Daoy (cell line): ENCODE measurements around the gene PPT2. TPM values are rescaled to one million over a fixed set of nuclear protein-coding genes. Genes with fewer than 3 reads are reported as not detected.
"Not testable (repeated sequence)": the region's sequence is repeated elsewhere in the genome, so short reads cannot be mapped to it uniquely, and the experiment has no call there.

Experiments used
- DNase-seq: peaks from one replicate; pipeline ENCODE4 v3.0.0-alpha.2; 2015; ENCODE audit warnings: low read depth
- total RNA-seq: library from RNA; depleted of rRNA; stranded (reverse); fragments of >200 nt; shearing (Covaris generic); gene quantifications from 2 replicates; pipeline ENCODE4 v1.2.3, GENCODE V29; 2014

PPT2 gene
- total RNA-seq, 1 experiment from 2014 or later, result 29.4 TPM

DNA sequence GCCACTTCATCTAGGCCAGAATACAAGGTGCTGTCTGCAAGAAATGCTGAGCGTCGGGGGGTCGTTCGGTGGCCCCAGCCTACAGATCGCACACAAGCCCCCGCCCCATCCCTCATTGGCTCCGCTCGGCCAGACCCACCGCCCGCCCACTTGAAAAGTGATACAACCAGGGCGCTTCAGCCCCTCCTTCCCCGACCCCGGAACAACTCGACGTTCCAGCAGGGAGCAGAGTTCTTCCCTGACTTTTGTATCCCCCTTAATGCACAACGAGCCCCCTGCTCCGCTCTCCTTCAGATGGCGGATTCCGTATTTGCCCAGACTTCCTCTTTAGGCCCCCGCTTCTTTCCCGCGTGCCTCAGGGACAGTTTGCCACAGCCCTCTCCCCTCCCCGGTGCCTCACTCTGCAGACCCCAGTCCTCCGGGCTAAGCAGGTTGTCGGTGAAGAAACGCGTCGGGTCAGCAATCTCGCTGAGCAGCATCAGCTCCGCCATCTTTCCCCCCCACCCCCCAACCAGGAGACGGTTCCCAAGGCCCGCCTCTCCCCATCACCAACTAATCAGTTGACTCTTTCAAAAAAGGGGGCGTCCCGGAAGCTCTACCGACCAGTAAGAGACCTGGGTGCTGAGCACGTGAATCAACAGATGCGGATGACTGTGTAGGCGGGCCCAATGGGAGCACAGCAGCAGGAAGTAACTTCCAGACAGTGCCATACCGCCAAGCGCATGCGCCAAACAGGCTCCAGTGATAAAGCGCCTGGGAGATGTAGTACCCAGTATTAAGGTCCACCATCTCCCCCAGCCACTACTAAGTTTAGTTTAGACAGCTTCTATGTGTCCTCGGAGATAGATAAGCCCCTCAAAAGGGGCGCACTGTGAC, 26.0 kb upstream of the PPT2 start, which contains the start of gene ATF6B:
Gene ATF6B, minus strand, starts transcription at position 530 of the 876 bp plus-strand sequence. Its CDS starts 39 bp downstream, at position 491.
- peak; percentile 100 for DNase-seq

GRCh38 chr6:32128751-32129296, 25.1 kb upstream of the PPT2 start:
- DNase-seq, result no peak

DNA sequence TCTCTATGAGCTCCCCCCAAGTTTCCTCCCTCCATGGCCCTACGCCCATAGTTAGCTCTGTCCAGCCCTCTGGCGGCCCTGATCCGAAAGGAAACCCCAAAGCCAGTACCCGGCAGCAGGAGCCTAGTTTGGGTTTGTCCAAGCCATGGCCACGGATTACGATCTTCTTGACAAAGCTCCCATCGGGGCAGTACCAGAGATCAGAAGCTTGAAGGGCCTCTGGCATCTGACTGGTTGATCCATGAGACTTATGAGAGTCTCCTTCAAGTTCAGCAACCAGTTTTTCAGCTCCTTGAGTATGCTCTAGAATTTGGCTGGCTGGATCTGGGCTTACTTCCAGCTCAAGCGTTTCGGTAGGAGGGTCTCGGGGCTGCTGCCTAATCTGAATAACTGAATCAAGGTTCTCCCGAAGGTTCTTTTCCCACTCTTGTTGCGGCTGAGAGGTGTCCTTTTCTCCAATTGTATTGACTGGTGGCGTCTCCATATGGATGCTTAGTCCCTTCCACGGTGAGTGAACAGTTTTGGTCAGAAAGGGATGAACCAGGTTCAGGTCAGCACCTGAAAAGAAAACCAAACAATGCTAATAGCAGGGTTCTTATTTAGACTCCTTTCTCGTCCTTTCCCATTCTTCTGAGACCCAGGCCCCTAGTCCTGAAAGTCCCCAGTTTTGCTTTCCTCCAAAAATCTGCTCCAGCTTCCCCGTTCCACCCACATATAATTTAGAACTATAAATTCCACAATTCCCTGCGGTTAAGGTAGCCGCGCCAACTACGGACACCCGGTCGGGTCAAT, 24.4 kb upstream of the PPT2 start:
- DNase-seq, result no peak

- no peak for DNase-seq
These were observed 22.4 kb upstream of the PPT2 start for GRCh38 chr6:32131439-32131948.

DNA sequence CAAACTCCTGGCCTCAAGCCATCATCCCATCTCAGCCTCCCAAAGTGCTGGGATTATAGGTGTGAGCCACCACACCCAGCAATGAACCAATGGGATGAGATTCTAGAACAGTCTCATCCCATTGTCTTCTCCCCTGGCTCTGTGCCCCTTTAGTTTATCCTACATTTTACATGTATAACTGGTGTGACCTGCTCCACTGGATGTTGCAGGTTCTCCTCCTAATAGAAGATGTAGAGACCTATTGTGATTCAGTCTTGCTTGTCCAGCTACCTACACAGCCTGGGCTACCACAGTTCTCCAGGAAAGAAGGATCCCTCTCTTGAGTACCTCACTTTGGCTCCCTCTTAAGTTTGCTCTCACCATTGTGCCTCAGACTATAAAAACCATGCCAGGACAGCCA, 21.8 kb upstream of the PPT2 start:
- no peak for DNase-seq

DNA sequence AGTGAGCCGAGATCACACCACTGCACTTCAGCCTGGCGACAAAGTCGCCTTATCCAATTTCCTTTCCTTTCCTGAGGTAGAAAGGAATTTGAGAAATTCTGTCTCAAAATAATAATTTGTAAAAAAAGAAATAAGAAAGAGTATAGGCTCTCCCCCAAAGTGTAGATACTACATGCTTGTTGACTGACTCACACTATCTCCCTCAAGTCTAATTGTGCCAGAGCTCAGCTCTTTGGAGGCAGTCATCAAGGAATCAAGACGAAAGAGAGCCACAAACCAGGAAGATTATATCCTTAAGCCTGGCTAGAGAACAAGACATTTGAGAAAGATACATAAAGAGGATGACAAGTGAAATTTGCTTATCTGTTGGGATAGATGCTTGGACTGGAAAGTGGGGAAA, 20.2 kb upstream of the PPT2 start:
- no peak for DNase-seq

GRCh38 chr6:32137454-32137853, 16.5 kb upstream of the PPT2 start:
- no peak for DNase-seq

DNA sequence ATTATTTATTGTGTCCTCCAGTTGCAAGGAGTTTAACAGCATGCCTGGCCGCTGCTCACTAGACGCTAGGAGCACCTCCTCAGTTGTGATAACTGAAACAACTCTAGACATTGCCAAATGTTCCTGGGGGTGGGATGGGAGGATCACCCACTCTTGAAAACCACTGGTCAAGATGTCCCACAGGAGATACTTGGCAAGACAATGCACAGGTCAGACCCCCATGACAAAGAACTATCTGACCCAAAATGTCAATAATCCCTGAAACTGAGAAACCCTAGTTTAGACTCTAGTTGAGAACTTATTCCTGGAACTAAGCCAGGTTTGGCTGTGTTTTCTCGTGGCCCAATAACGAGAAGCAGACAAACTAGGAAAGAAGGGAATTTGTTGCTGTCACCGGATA, 14.4 kb upstream of the PPT2 start:
- DNase-seq, result no peak

DNA sequence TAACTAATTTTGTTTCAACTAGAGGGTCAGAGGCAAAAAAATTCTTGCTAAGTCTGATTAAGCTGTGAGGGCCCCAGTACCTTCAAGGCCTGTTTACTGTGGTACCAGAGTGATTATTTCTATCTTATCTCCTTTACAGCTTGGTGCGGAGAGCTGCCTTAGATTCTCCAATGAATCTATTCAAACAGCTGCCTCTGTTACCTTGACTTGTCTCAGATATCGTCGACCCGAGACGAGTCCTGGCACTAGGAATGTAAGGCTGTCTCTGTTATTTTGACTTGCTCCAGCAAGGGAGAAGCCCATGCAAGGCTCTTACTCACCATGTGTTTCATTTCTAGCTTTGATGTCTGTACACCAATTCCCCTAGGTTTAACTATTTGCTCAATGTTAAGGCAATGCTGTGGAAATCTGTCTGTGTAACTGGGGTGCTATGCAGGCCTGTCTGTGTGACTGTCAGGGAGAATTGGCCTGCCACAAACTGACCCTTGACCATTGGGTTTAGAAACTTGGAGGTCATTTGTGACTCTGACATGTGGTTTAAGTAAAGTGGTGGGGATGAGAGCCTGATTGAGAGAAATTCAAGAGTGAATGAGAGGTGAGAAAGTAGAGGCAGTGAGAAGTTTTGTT, 13.4 kb upstream of the PPT2 start:
- no peak for DNase-seq

DNA sequence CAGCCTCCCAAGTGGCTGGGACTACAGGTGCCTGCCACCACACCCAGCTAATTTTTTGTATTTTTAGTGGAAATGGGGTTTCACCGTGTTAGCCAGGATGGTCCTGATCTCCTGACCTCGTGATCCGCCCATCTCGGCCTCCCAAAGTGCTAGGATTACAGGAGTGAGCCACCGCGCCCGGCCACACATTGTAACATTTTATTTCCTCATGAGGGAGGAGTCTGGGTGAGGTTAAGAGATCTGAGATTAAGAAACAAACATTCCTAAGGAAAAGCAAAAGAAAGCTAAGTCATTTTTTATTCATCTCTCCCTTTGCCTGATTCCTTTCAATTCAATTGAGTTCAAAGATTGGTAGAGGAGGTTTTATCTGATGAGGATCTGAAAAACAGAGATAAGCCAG, 9.7 kb upstream of the PPT2 start:
- DNase-seq, result not testable (repeated sequence)

DNA sequence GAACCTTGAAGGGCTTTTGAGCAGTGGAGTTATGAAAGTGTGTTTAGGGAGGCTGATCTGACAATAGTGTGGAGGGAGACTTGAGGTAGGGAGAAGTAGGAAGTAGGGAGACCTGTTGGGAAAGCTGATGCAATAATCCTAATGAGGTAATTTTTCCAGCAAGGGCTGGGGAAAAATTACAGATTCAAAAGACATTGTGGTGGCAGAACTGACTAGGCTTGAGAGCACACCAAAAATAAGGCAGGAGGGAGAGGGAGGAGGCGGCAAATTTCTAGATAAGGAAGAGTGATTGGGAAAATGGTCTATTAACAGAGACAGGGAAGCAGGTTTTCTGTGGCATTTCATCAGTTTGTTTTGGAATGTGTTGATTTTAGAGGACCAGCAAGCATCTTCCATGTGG, 7.7 kb upstream of the PPT2 start:
- DNase-seq, result no peak

GRCh38 chr6:32146687-32147086, 7.3 kb upstream of the PPT2 start:
- no peak for DNase-seq

DNA sequence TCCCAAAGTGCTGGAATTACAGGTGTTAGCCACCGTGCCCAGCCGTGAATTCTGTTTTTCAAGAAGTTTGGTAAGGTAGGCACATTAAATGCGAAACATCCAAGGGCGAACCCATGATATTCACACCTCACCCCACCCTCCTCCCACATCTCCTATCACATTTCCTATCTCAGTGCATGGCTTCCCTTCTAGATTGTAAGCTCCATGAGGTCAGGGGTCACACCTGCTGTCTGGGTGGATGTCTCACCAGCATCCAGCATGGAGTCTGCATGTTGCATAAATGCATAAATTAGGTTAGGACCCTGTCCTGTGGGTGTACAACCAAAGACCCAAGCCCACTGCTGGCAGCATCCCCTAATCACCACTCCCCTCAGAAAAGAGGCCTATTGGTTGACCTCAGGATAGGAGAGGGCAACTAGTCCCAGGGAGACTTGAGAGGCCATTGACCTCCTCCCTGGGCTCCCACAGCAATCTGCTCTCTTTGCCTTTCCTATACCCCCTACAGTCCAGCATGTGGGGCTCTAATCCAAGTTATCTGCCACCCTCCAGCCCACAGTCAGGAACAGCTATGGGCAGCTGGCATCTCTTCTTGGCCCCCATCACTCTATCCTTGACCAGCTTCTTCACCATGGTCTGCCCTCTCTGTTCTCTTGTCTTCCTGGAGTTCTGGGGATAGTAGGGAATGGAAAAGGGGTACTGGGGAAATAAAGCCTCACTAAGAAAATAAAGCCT, 6.4 kb upstream of the PPT2 start:
- DNase-seq, result no peak

DNA sequence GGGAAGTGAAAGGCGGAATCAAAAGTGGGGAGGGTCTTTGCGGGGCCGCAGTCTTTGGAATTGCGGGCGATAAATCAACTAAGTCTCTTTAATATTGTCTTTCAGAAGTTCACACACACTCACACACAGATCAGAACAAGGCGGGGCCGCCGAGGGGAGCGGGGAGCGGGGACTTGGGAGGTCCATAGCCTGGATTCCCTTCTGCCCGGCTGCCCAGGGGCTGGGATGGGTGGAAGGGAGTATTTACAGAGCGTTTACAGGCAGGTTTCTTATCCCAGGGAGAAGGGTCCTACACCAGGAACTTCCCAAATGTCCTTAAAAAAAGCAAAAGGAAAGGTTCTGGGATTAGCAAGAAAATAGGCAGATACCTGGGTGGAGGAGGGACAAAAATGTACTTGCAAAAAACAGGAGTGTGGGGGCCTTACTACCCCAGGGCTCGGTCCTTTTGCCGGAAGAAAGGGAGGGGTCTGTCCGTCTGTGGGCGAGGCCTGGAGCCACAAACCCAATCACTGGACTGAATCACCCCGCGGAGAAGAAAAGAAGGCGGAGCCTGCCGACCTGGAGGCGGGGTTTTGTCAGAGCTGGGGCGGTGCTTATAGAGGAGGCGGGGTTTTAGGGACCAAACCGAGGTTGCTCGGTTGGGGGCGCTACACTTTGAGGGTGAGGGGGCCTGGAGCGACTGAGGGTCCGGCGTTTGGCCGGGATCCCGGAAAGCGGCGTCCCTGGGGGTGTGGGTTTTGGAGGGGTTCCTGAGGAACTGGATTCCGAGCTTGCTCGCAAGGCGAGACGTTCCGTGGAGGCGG, 5.5 kb upstream of the PPT2 start:
- DNase-seq, result no peak

- no peak for DNase-seq
These were observed 4.7 kb upstream of the PPT2 start for GRCh38 chr6:32149092-32149755.

DNA sequence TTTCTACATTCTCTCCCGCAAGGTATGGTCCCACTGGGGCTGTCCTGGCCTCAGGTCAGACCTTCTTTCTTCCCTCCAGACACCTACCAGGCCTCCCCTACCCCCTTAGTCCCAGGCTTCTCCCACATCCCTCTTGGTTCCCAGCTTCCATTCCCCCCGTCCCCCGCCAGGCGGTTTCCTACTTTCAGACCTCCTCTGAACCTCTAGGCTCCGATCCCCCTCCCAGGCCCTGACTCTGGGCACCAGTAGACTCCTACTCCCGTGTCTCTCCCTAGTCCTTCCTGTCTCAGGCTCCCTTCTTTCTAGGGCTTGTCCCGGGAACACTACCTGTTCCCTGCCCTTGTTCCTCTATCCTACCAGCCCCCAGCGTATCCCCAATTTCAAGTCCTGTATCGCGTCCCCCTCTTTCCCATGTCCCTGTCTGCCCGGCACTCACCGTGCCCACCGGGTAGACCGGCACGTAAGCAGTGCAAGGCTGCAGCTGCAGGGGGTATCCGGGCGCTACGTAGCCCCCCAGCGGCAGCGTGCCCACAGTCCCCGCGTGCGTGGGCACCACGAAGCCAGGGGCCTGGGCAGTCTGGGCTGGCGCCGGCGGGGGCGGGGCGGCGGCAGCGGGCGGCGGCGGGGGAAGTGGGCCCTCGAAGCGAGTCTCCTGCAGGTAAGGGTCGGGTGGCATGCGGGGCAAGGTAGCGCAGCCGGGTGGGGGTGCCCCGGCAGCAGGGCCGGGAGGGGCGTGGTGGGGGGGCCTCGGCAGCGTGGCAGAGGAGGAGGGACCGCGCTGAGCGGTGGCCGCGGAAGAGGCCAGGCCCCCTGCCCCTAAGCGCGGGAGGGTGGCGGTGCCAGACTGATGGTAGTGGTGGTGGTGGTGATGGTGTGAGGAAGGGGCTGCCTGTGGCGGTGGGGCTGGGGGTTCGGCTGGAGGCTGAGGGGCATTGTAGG, 3.7 kb upstream of the PPT2 start:
- no peak for DNase-seq

DNA sequence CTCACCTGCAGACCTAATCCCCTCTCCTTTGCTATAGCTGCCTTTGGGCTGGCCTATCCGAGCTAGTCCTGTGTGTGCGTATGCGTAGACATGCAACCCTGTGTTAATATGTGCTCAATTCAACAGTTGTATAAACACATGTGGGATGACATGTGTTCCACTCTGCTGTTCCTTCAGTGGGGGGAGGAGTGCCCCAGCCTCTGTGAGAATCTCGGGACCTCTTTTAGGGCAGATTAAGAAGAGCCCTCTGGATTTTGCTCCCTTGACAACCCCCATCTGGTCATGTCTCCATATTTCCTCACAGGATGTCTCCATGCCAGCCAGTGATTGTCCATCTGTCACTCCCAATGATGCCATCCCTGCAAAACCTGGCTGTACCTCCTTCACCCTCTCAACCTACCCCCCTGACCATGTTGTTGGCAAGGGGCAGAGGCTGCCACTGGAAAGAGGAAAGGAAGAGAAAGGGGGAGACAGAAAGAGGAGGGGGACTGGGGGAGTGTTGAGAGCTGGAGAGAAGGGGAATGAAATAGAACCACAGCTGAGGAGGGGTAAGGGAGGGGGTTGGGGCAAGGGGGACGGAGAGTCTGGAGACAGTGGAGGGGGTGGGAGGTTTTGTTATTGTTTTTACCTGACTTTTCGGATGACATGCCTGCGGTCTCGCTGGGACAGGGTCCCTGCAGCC, 2.6 kb upstream of the PPT2 start:
- no peak for DNase-seq
